ENCODE data around the gene CAPN8.

- TF ChIP-seq CTCF (optimal IDR thresholded peaks at IDR 0.05 in 1 of 3, IDR thresholded peaks at IDR 0.05 in 1 of 3, conservative IDR thresholded peaks at IDR 0.05 in 1 of 3; ENCODE audit: extremely low read depth in 1 of 3, insufficient read depth in 2 of 3, low read length in 3 of 3): peak in 2 of 3 experiments; percentile 28 to 32
- TF ChIP-seq EZH2 (IDR thresholded peaks at IDR 0.05; ENCODE audit: low read length): no peak
These were observed 42.5 kb upstream of the CAPN8 start for GRCh38 chr1:223708001-223708359.
